Keratinocyte (primary cell): ENCODE measurements around the gene GPT2. TPM values are rescaled to one million over a fixed set of nuclear protein-coding genes. Genes with fewer than 3 reads are reported as not detected.

ENCODE experiments used
- DNase-seq: peaks from one replicate; pipeline ENCODE4 v3.0.0-alpha.2; 2011; ENCODE audit warnings: low read depth, missing footprints, low spot score
- FAIRE-seq: peaks from 2 replicates; lab custom pipeline; 2011; peaks lifted over from hg19 to GRCh38; lab: Jason Lieb, UNC
- H2AFZ ChIP-seq: 2 replicates; pipeline ENCODE4 v1.6.0; 2012; ENCODE audit warnings: low read length, control low read depth, inconsistent platforms; ENCODE audit not compliant: control insufficient read depth
- H3K27ac ChIP-seq: 2 replicates; pipeline ENCODE4 v1.5.1; 2011; ENCODE audit warnings: low read length; ENCODE audit not compliant: control insufficient read depth, insufficient read depth
- H3K27me3 ChIP-seq: 3 replicates; pipeline ENCODE4 v1.6.0; 2011; ENCODE audit warnings: low read length; ENCODE audit not compliant: control insufficient read depth, insufficient read depth; ENCODE audit errors: extremely low read depth
- H3K36me3 ChIP-seq, 2 experiments: 2 replicates in 1 of 2; 3 replicates in 1 of 2; pipeline ENCODE4 v1.5.1; 2011; ENCODE audit warnings: low read length in 2 of 2, mild to moderate bottlenecking in 1 of 2; ENCODE audit not compliant: control insufficient read depth in 2 of 2, insufficient read depth in 2 of 2; ENCODE audit errors: extremely low read depth in 1 of 2
- H3K4me1 ChIP-seq: 3 replicates; pipeline ENCODE4 v1.5.1; 2011; ENCODE audit warnings: low read length; ENCODE audit not compliant: control insufficient read depth, insufficient read depth; ENCODE audit errors: extremely low read depth
- H3K4me2 ChIP-seq: 3 replicates; pipeline ENCODE4 v1.6.0; 2011; ENCODE audit warnings: low read depth, low read length; ENCODE audit not compliant: control insufficient read depth, insufficient read depth; ENCODE audit errors: extremely low read depth
- H3K4me3 ChIP-seq, 3 experiments: fragments of 200-600 bp in 1 of 3; sonication (generic) in 1 of 3; 2 replicates in 2 of 3; 3 replicates in 1 of 3; pipeline ENCODE4 v1.5.1; 2011 to 2016; ENCODE audit warnings: low read length in 3 of 3, mild to moderate bottlenecking in 3 of 3, control low read depth in 2 of 3, inconsistent platforms in 1 of 3, low read depth in 1 of 3, mixed read lengths in 1 of 3, mixed run types in 1 of 3, moderate library complexity in 1 of 3; ENCODE audit not compliant: control insufficient read depth in 2 of 3, insufficient read depth in 2 of 3; ENCODE audit errors: extremely low read depth in 1 of 3
- H3K79me2 ChIP-seq: 2 replicates; pipeline ENCODE4 v1.6.0; 2012; ENCODE audit warnings: low read length; ENCODE audit not compliant: control insufficient read depth, insufficient read depth
- H3K9ac ChIP-seq: 3 replicates; pipeline ENCODE4 v1.6.0; 2011; ENCODE audit warnings: low read length; ENCODE audit not compliant: control insufficient read depth, insufficient read depth; ENCODE audit errors: extremely low read depth
- H3K9me1 ChIP-seq: 3 replicates; pipeline ENCODE4 v1.6.0; 2011; ENCODE audit warnings: low read length; ENCODE audit not compliant: control insufficient read depth, insufficient read depth; ENCODE audit errors: extremely low read depth
- H3K9me3 ChIP-seq: 2 replicates; pipeline ENCODE4 v1.5.1; 2012; ENCODE audit warnings: low read depth, low read length; ENCODE audit not compliant: control insufficient read depth
- H4K20me1 ChIP-seq: 3 replicates; pipeline ENCODE4 v1.6.0; 2011; ENCODE audit warnings: low read length; ENCODE audit not compliant: control insufficient read depth, insufficient read depth; ENCODE audit errors: extremely low read depth
- EZH2 ChIP-seq: IDR thresholded peaks from one replicate; pipeline ENCODE4 v1.6.1; 2012; ENCODE audit warnings: inconsistent platforms, mild to moderate bottlenecking, low read length, moderate library complexity
- dilution Hi-C: fragments of 300-500 bp; cut with MboI; formaldehyde crosslinking; loops from one replicate; pipeline ENCODE4 v1.7.0; 2020; ENCODE audit warnings: low sequenced_read_pairs; ENCODE audit not compliant: extremely low pct_ligation_motif_present
- polyA plus RNA-seq, 5 experiments: library from polyadenylated mRNA; depleted of rRNA in 3 of 5; stranded (reverse) in 3 of 5; stranded (forward) in 1 of 5; unstranded in 1 of 5; fragments of >200 nt; gene quantifications; 1 replicate in 1 of 5; 2 replicates in 3 of 5; 3 replicates in 1 of 5; pipeline versions ENCODE4 v1.2.1 to v1.2.3, GENCODE V29; 2011 to 2012; ENCODE audit warnings: missing spikeins in 2 of 5, low read depth in 1 of 5, low replicate concordance in 1 of 5
- TF ChIP-seq, protein P1 (sequence below), 3 experiments: IDR thresholded peaks in 1 of 3; conservative IDR thresholded peaks in 1 of 3; optimal IDR thresholded peaks in 1 of 3; 2 replicates in 2 of 3; 3 replicates in 1 of 3; pipeline versions ENCODE3 to v1.5.1; 2011; ENCODE audit warnings: low read length in 3 of 3, mild to moderate bottlenecking in 3 of 3, moderate library complexity in 2 of 3, control low read depth in 1 of 3, inconsistent platforms in 1 of 3; ENCODE audit not compliant: insufficient read depth in 2 of 3; ENCODE audit errors: extremely low read depth in 1 of 3

The GPT2 gene
- polyA plus RNA-seq, 1 donor (not counting 4 experiments of a cell fraction or from before 2014, with no cell fraction given) = 16.1 TPM

DNA sequence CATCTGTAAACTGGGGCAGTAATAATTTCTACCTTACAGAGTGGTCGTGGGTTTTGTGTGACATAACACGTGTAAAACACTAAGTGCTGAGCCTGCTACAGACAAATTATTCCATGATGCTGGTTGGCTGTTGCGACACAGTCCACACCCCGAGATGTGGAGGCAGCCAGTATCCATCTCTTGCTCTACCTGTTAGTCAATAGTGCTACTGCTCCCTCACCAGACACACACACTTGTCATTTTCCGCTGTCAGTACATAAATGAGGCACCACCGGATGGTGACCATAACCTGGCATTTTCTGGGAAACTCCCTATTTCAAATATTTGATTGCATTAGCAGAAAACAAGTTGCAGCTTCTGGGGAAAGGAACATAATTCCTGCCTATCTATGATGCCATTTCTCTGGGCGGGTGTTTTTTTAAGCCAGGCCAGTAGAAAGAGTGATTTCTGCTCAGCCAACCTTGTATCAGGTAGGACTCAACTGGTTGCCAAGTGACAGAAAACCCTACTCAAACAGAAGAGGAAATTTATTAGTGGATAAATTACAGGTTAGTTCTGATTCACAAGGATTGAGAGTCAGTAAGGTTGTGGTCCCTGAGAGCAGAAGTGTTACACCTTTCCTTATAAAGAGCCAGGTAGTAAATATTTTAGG lies 65.2 kb downstream of the GPT2 start:
- H3K27ac ChIP-seq = no peak overlapping the region
- H3K4me3 ChIP-seq = no peak overlapping the region
- H3K9me3 ChIP-seq = no peaks in the 10 kb centered on the region
- H3K79me2 ChIP-seq = no peaks in the 10 kb centered on the region
- no peak for TF ChIP-seq EZH2
- TF ChIP-seq, protein P1, sequence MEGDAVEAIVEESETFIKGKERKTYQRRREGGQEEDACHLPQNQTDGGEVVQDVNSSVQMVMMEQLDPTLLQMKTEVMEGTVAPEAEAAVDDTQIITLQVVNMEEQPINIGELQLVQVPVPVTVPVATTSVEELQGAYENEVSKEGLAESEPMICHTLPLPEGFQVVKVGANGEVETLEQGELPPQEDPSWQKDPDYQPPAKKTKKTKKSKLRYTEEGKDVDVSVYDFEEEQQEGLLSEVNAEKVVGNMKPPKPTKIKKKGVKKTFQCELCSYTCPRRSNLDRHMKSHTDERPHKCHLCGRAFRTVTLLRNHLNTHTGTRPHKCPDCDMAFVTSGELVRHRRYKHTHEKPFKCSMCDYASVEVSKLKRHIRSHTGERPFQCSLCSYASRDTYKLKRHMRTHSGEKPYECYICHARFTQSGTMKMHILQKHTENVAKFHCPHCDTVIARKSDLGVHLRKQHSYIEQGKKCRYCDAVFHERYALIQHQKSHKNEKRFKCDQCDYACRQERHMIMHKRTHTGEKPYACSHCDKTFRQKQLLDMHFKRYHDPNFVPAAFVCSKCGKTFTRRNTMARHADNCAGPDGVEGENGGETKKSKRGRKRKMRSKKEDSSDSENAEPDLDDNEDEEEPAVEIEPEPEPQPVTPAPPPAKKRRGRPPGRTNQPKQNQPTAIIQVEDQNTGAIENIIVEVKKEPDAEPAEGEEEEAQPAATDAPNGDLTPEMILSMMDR (optimal IDR thresholded peaks at IDR 0.05 in 1 of 3, IDR thresholded peaks at IDR 0.05 in 1 of 3, conservative IDR thresholded peaks at IDR 0.05 in 1 of 3; ENCODE audit: extremely low read depth in 1 of 3, insufficient read depth in 2 of 3, low read length in 3 of 3) = no peak
- H3K9me1 ChIP-seq = no peaks in the 10 kb centered on the region
- dilution Hi-C loops = no loop called here
- H2AFZ ChIP-seq = no peak overlapping the region
- no peak overlapping the region for H3K9ac ChIP-seq
- no peak overlapping the region for H3K4me2 ChIP-seq
- DNase-seq (no peak), FAIRE-seq (no peak)
- no peaks in the 10 kb centered on the region for H4K20me1 ChIP-seq
- no peaks in the 10 kb centered on the region for H3K4me1 ChIP-seq
- H3K36me3 ChIP-seq = no peaks in the 10 kb centered on the region
- H3K27me3 ChIP-seq = no peaks in the 10 kb centered on the region

DNA sequence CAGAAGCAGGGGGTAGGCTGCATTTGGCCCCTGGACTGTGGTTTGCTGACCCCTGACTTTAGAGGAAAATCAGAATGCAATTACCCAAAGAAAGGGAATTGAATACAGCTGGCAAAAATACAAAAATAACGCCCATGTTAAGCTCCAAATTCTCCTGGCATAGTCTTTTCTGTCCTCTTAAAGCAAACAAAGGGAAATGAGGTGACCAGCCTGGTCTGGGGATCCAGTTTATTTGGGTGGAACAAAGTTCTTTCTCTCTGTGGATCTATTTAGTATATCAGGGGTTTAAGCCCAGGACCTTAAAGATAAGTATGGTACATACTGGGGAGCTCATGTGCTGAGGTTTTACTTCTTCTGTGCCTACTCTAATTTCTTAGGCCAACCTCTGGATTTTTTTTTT lies 65.8 kb downstream of the GPT2 start:
- dilution Hi-C loops = no loop called here
- no peak for TF ChIP-seq EZH2
- Histone ChIP-seq H3K36me3 (peaks cover 0 to 5% of the 10 kb centered on the region in 2 experiments), H3K9me1 (no peaks in the 10 kb centered on the region), H3K4me1 (no peaks in the 10 kb centered on the region), H3K27ac (no peak overlapping the region), H3K27me3 (no peaks in the 10 kb centered on the region), H3K4me3 (no peak overlapping the region), H3K4me2 (no peak overlapping the region), H4K20me1 (no peaks in the 10 kb centered on the region), H3K79me2 (no peaks in the 10 kb centered on the region), H2AFZ (no peak overlapping the region), H3K9ac (no peak overlapping the region), H3K9me3 (no peaks in the 10 kb centered on the region)
- DNase-seq = no peak
- FAIRE-seq = no peak

DNA sequence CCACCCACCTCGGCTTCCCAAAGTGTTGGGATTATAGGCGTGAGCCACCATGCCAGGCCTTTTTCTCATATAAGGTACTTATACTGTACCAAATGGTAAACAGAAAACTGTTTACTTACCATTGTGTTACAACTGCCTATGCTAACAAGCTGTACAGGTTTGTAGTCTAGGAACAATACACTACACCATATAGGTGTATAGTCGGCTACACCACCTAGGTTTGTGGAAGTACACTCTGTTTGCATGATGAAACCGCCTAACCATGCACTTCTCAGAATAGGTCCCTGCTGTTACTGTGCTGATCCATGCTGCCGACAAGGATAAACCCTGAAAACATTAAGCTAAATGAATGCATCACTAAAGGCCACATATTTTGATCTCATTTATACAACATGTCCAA lies 70.4 kb downstream of the GPT2 start:
- DNase-seq (no peak), FAIRE-seq (no peak)
- dilution Hi-C loops = no loop called here
- Histone ChIP-seq H4K20me1 (peaks cover 3% of the 10 kb centered on the region), H3K4me3 (no peak overlapping the region), H3K27ac (no peak overlapping the region), H3K9me3 (no peaks in the 10 kb centered on the region), H3K36me3 (peaks cover 10 to 26% of the 10 kb centered on the region in 2 experiments), H2AFZ (no peak overlapping the region), H3K9ac (no peak overlapping the region), H3K9me1 (no peaks in the 10 kb centered on the region), H3K79me2 (peaks cover 3% of the 10 kb centered on the region), H3K4me1 (no peaks in the 10 kb centered on the region), H3K4me2 (no peak overlapping the region), H3K27me3 (no peaks in the 10 kb centered on the region)
- TF ChIP-seq, protein P1 (optimal IDR thresholded peaks at IDR 0.05 in 1 of 3, IDR thresholded peaks at IDR 0.05 in 1 of 3, conservative IDR thresholded peaks at IDR 0.05 in 1 of 3; ENCODE audit: extremely low read depth in 1 of 3, insufficient read depth in 2 of 3, low read length in 3 of 3) = no peak
- no peak for TF ChIP-seq EZH2
